Neuronal stem cell (in vitro differentiated cells): ENCODE results near the gene P3H1.

ENCODE experiments used
- DNase-seq: peaks from one replicate; pipeline ENCODE4 v3.0.0-alpha.2; 2013; ENCODE audit warnings: low spot score
- H2AFZ ChIP-seq: one replicate; pipeline ENCODE4 v1.6.1; 2013; ENCODE audit warnings: mild to moderate bottlenecking, low read length, inconsistent platforms
- H2AK5ac ChIP-seq: 2 replicates; pipeline ENCODE4 v1.6.1; 2013; ENCODE audit warnings: low read depth, mild to moderate bottlenecking, inconsistent platforms, low read length, moderate library complexity, mixed read lengths
- H2BK120ac ChIP-seq: 2 replicates; pipeline ENCODE4 v1.6.1; 2013; ENCODE audit warnings: low read depth, mild to moderate bottlenecking, inconsistent platforms, low read length, moderate library complexity, mixed read lengths
- H2BK12ac ChIP-seq: one replicate; pipeline ENCODE4 v1.6.1; 2013; ENCODE audit warnings: low read length, inconsistent platforms
- H2BK15ac ChIP-seq: 2 replicates; pipeline ENCODE4 v1.6.1; 2013; ENCODE audit warnings: mild to moderate bottlenecking, low read length, inconsistent platforms, mixed read lengths
- H2BK5ac ChIP-seq: one replicate; pipeline ENCODE4 v1.6.1; 2013; ENCODE audit warnings: inconsistent platforms, mild to moderate bottlenecking, low read length, moderate library complexity
- H3K14ac ChIP-seq: one replicate; pipeline ENCODE4 v1.6.1; 2013; ENCODE audit warnings: low read length, inconsistent platforms
- H3K18ac ChIP-seq: 2 replicates; pipeline ENCODE4 v1.6.1; 2013; ENCODE audit warnings: low read length, inconsistent platforms
- H3K23ac ChIP-seq: 2 replicates; pipeline ENCODE4 v1.6.1; 2013; ENCODE audit warnings: low read depth, mild to moderate bottlenecking, mixed read lengths, low read length, inconsistent platforms; ENCODE audit not compliant: poor library complexity
- H3K27ac ChIP-seq: replicated peaks from 3 replicates; pipeline ENCODE4 v1.5.1; 2013; ENCODE audit warnings: low read length, inconsistent platforms
- H3K27me3 ChIP-seq, 3 experiments: 2 replicates each; pipeline ENCODE4 v1.6.1; 2013; ENCODE audit warnings: low read length in 3 of 3, mild to moderate bottlenecking in 2 of 3, inconsistent platforms in 1 of 3, low read depth in 1 of 3, mixed read lengths in 1 of 3, moderate library complexity in 1 of 3; ENCODE audit not compliant: control insufficient read depth in 3 of 3, insufficient read depth in 3 of 3
- H3K36me3 ChIP-seq, 2 donors: replicated peaks in 1 of 2; 2 replicates each; pipeline ENCODE4 v1.6.1; 2013; ENCODE audit warnings: low read length in 2 of 2; ENCODE audit not compliant: control insufficient read depth in 2 of 2, insufficient read depth in 2 of 2
- H3K4ac ChIP-seq: 2 replicates; pipeline ENCODE4 v1.6.1; 2013; ENCODE audit warnings: inconsistent platforms, mild to moderate bottlenecking, low read length, moderate library complexity
- H3K4me1 ChIP-seq, 2 donors: 1 replicate in 1 of 2; 2 replicates in 1 of 2; pipeline ENCODE4 v1.6.1; 2013; ENCODE audit warnings: low read length in 2 of 2, low read depth in 1 of 2; ENCODE audit not compliant: control insufficient read depth in 2 of 2, insufficient read depth in 1 of 2
- H3K4me2 ChIP-seq: one replicate; pipeline ENCODE4 v1.6.1; 2013; ENCODE audit warnings: mild to moderate bottlenecking, low read length, inconsistent platforms; ENCODE audit not compliant: insufficient read depth, poor library complexity, severe bottlenecking
- H3K4me3 ChIP-seq, 2 donors: 2 replicates each; pipeline ENCODE4 v1.5.1; 2013; ENCODE audit warnings: low read length in 2 of 2, mild to moderate bottlenecking in 2 of 2, inconsistent platforms in 1 of 2, moderate library complexity in 1 of 2
- H3K79me1 ChIP-seq: one replicate; pipeline ENCODE4 v1.6.1; 2013; ENCODE audit warnings: low read depth, mild to moderate bottlenecking, inconsistent platforms, low read length, moderate library complexity
- H3K9ac ChIP-seq: one replicate; pipeline ENCODE4 v1.6.1; 2013; ENCODE audit warnings: mild to moderate bottlenecking, low read depth, low read length, inconsistent platforms; ENCODE audit not compliant: poor library complexity
- H3K9me3 ChIP-seq, 2 donors: replicated peaks in 1 of 2; 2 replicates each; pipeline versions ENCODE3 to v1.6.1; 2013; ENCODE audit warnings: low read length in 2 of 2, mild to moderate bottlenecking in 2 of 2, inconsistent platforms in 1 of 2, low read depth in 1 of 2, mixed read lengths in 1 of 2, moderate library complexity in 1 of 2; ENCODE audit not compliant: control insufficient read depth in 2 of 2, insufficient read depth in 1 of 2
- H4K8ac ChIP-seq: one replicate; pipeline ENCODE4 v1.6.1; 2013; ENCODE audit warnings: low read depth, mild to moderate bottlenecking, inconsistent platforms, low read length, moderate library complexity
- H4K91ac ChIP-seq: one replicate; pipeline ENCODE4 v1.6.1; 2013; ENCODE audit warnings: low read length, low read depth, mild to moderate bottlenecking, inconsistent platforms; ENCODE audit not compliant: poor library complexity
- WGBS, 2 donors: extraction: QIAGEN DNeasy Blood & Tissue Kit; methylation state at CpG; one replicate each; pipeline ENCODE4 v1.1.7; 2013; ENCODE audit warnings: missing lambda C conversion rate in 2 of 2, mixed read lengths in 1 of 2; ENCODE audit not compliant: insufficient read length in 2 of 2, insufficient replicate concordance in 1 of 2; ENCODE audit errors: extremely low coverage in 2 of 2; 5-methylcytosine and 5-hydroxymethylcytosine counted together

Gene P3H1

DNA sequence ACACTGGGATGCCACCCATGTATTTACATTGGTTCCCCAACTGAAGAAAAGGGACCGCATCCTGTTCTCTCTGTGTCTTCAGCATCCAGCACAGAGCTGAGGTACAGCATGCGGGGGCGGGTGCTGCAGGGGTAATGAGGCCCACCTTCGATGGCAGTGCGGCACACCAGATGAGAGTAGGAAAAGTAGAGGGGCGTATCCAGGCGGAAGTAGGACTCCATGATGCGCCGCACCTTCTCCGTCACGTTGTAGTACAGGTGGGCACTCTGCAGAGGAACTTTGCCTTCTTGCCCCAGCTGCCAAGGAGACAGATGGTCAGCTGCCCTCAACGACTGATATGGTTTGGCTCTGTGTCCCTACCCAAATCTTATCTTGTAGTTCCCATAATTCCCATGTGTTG, 16.8 kb downstream of the P3H1 start:
- Histone ChIP-seq H2BK5ac (no peak overlapping the region), H2AFZ (no peak overlapping the region), H2AK5ac (no peak overlapping the region), H2BK12ac (no peak overlapping the region), H3K4me3 (no peak overlapping the region), H3K18ac (no peak overlapping the region), H3K36me3 (peaks cover 69 to 87% of the 10 kb centered on the region in 2 donors), H3K14ac (no peak overlapping the region), H3K9me3 (peaks cover 11 to 12% of the 10 kb centered on the region in 2 donors), H4K8ac (no peak overlapping the region), H3K23ac (no peak overlapping the region), H3K9ac (peak overlapping the region; percentile 26), H3K79me1 (no peaks in the 10 kb centered on the region), H4K91ac (no peak overlapping the region), H3K4me2 (no peak overlapping the region), H2BK120ac (no peak overlapping the region), H3K27me3 (no peaks in the 10 kb centered on the region), H3K4ac (no peak overlapping the region), H3K27ac (no peak overlapping the region), H2BK15ac (no peak overlapping the region), H3K4me1 (no peaks in the 10 kb centered on the region)
- no peak for DNase-seq
- WGBS, 2 donors = no CpG with 5 or more reads among the region's 12 CpGs

DNA sequence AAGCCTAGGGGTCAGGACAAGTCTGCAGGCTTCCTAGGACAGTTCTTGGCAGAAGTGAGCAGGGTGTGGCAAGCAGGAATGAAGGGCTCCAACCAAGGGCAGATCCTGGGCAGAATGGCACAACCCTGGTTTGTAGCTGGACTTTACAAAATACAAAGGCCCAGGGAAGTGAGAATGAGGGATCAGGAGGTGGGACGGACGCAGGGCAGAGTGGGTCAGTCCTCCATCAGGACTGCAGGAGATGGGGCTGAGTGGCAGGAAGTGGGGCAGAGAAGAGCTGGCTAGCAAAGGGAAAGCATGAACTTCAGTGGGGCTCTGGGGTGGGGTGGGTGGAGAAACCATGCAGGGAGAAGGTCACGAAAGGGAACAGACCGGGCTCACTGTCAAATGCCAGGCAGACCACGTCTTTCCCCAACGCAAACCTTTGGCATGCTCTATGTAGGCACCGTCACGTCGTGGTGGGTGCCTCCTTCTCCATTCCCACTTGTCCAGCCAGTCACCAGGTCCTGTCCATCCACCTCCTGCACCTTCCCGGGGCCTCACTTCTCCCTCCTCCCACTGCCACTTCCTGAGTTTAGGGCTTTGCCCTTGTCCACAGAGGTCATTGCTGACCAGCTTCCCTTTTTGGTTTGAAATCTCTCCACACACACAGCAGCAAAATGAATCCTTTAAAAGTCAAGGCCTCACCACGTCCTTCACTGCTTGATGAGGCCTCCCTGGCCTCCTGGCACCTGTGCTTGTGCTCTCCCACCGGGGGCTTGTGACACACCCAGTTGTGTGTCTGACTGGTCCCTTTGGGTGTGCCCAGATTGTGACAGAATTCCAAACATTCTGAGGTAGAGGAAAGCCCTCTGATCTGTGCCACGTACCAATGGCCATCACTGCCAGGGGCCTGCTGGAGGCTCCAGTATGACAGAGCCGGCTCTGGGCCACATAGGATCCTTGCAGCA, 18.1 kb downstream of the P3H1 start:
- H3K18ac ChIP-seq = no peak overlapping the region

GRCh38 chr1:42748021-42748420, 18.8 kb downstream of the P3H1 start:
- H3K4me2 ChIP-seq = no peak overlapping the region

More for the DNA sequence above, 18.1 kb downstream of the P3H1 start:
- H4K8ac ChIP-seq = no peak overlapping the region
- no peak overlapping the region for H2BK120ac ChIP-seq
- H3K27ac ChIP-seq = no peak overlapping the region
- H3K4me2 ChIP-seq = no peak overlapping the region
- DNase-seq = no peak
- H3K36me3 ChIP-seq = peaks cover 56 to 74% of the 10 kb centered on the region in 2 donors
- no peak overlapping the region for H2BK5ac ChIP-seq
- no peak overlapping the region for H3K23ac ChIP-seq
- no peak overlapping the region for H2AK5ac ChIP-seq
- no peak overlapping the region for H3K14ac ChIP-seq
- H3K9ac ChIP-seq = no peak overlapping the region
- no peaks in the 10 kb centered on the region for H3K4me1 ChIP-seq
- H3K27me3 ChIP-seq = no peaks in the 10 kb centered on the region
- no peak overlapping the region for H3K4ac ChIP-seq
- no peak overlapping the region for H4K91ac ChIP-seq
- no peak overlapping the region for H3K4me3 ChIP-seq
- WGBS, 2 donors = no CpG with 5 or more reads among the region's 14 CpGs
- peaks cover 11 to 12% of the 10 kb centered on the region in 2 donors for H3K9me3 ChIP-seq
- H3K79me1 ChIP-seq = no peaks in the 10 kb centered on the region
- no peak overlapping the region for H2BK12ac ChIP-seq
- H2BK15ac ChIP-seq = no peak overlapping the region
- H2AFZ ChIP-seq = no peak overlapping the region

DNA sequence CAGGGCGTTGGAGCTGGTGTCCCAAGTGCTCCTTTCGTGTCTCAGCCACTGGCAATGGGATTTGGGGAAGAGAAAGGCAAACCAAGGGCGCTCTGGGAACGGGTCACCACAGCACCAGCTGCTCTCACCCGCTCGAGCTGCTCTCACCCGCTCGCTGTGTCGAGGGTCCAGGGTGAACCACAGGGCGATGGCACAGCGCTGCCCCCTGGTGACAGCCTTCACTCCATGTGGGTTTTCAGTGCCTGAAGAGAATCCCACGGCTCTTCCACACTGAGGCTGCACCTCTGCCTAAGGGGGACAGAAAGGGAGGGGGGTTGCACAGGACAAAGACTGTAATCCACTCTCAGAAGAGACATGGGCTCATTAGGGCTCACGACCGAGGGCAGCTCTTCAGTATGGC, 19.7 kb downstream of the P3H1 start:
- Histone ChIP-seq H4K8ac (no peak overlapping the region), H3K27ac (no peak overlapping the region), H3K23ac (peak overlapping the region; percentile 43), H3K79me1 (no peaks in the 10 kb centered on the region), H2BK5ac (no peak overlapping the region), H3K9ac (no peak overlapping the region), H3K18ac (no peak overlapping the region), H3K9me3 (peaks cover 5 to 8% of the 10 kb centered on the region in 2 donors), H4K91ac (no peak overlapping the region), H2BK15ac (no peak overlapping the region), H2AFZ (no peak overlapping the region), H3K36me3 (peaks cover 47 to 59% of the 10 kb centered on the region in 2 donors), H3K14ac (no peak overlapping the region), H2AK5ac (no peak overlapping the region), H2BK120ac (no peak overlapping the region), H2BK12ac (no peak overlapping the region), H3K4me2 (no peak overlapping the region), H3K4ac (no peak overlapping the region), H3K4me1 (no peaks in the 10 kb centered on the region), H3K27me3 (no peaks in the 10 kb centered on the region), H3K4me3 (no peak overlapping the region)
- peak; percentile 39 for DNase-seq
- WGBS, 2 donors = no CpG with 5 or more reads among the region's 14 CpGs

More at GRCh38 chr1:42748021-42748420, 18.8 kb downstream of the P3H1 start:
- H3K27me3 ChIP-seq = no peaks in the 10 kb centered on the region
- H3K79me1 ChIP-seq = no peaks in the 10 kb centered on the region
- no peak overlapping the region for H3K23ac ChIP-seq
- H2BK12ac ChIP-seq = no peak overlapping the region
- no peak overlapping the region for H2AFZ ChIP-seq
- H3K4ac ChIP-seq = no peak overlapping the region
- H3K18ac ChIP-seq = no peak overlapping the region
- no peak overlapping the region for H2BK5ac ChIP-seq
- H3K4me1 ChIP-seq = no peaks in the 10 kb centered on the region
- no peak overlapping the region for H4K91ac ChIP-seq
- DNase-seq = no peak
- H3K27ac ChIP-seq = no peak overlapping the region
- no CpG with 5 or more reads among the region's 10 CpGs for WGBS, 2 donors
- H4K8ac ChIP-seq = peak overlapping the region; percentile 30
- peaks cover 54 to 68% of the 10 kb centered on the region in 2 donors for H3K36me3 ChIP-seq
- H3K14ac ChIP-seq = no peak overlapping the region
- no peak overlapping the region for H3K9ac ChIP-seq
- no peak overlapping the region for H2BK120ac ChIP-seq
- H3K9me3 ChIP-seq = peaks cover 11 to 12% of the 10 kb centered on the region in 2 donors
- no peak overlapping the region for H3K4me3 ChIP-seq
- H2BK15ac ChIP-seq = no peak overlapping the region
- H2AK5ac ChIP-seq = no peak overlapping the region
